ENCODE data around the gene ASTN2. TPM values are rescaled to one million over a fixed set of nuclear protein-coding genes. Genes with fewer than 3 reads are reported as not detected.

The ASTN2 gene
- total RNA-seq, 1 donor from 2014 or later: 2.3 TPM

DNA sequence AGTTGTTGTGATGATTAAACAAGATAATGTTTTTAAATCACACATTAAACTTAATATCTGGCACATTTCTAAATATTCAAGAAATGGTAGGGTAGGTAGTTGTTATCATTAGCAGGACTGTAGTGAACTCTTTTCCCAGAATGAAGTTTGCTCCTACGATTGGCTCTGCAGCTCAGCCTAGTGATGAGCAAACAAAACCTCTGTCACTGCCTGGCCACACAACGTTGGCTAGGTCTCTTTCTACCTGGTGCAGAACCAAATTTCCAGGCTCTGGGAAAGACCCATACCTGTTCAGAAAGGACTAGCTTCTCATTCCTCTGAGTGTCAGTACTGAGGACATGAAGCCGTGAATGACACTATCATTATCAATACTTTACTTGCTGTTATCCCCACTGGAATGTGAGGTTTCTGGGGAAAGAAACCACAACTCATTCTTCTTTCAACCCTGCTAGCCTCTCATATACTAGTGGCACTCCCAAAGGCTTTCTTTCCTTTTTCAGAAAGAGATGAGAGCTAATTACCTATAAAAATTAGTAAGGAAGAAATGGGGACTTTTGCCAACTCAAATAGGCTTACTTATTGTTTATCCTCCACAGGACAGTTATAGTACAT is 947.0 kb downstream of the ASTN2 start:
- no peak overlapping the region for H3K4me3 ChIP-seq
- intact Hi-C loops (cut with DNase I): no loop called here
- H3K9me3 ChIP-seq: no peaks in the 10 kb centered on the region
- no peaks in the 10 kb centered on the region for H3K36me3 ChIP-seq
- H3K27me3 ChIP-seq: no peaks in the 10 kb centered on the region
- TF ChIP-seq, protein P1, sequence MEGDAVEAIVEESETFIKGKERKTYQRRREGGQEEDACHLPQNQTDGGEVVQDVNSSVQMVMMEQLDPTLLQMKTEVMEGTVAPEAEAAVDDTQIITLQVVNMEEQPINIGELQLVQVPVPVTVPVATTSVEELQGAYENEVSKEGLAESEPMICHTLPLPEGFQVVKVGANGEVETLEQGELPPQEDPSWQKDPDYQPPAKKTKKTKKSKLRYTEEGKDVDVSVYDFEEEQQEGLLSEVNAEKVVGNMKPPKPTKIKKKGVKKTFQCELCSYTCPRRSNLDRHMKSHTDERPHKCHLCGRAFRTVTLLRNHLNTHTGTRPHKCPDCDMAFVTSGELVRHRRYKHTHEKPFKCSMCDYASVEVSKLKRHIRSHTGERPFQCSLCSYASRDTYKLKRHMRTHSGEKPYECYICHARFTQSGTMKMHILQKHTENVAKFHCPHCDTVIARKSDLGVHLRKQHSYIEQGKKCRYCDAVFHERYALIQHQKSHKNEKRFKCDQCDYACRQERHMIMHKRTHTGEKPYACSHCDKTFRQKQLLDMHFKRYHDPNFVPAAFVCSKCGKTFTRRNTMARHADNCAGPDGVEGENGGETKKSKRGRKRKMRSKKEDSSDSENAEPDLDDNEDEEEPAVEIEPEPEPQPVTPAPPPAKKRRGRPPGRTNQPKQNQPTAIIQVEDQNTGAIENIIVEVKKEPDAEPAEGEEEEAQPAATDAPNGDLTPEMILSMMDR (IDR thresholded peaks at IDR 0.05): no peak
- H3K4me1 ChIP-seq: peaks cover 0 to 3% of the 10 kb centered on the region in 2 donors
- DNase-seq (ENCODE audit: low spot score in 2 of 2): no peak
- no peak overlapping the region for H3K27ac ChIP-seq

DNA sequence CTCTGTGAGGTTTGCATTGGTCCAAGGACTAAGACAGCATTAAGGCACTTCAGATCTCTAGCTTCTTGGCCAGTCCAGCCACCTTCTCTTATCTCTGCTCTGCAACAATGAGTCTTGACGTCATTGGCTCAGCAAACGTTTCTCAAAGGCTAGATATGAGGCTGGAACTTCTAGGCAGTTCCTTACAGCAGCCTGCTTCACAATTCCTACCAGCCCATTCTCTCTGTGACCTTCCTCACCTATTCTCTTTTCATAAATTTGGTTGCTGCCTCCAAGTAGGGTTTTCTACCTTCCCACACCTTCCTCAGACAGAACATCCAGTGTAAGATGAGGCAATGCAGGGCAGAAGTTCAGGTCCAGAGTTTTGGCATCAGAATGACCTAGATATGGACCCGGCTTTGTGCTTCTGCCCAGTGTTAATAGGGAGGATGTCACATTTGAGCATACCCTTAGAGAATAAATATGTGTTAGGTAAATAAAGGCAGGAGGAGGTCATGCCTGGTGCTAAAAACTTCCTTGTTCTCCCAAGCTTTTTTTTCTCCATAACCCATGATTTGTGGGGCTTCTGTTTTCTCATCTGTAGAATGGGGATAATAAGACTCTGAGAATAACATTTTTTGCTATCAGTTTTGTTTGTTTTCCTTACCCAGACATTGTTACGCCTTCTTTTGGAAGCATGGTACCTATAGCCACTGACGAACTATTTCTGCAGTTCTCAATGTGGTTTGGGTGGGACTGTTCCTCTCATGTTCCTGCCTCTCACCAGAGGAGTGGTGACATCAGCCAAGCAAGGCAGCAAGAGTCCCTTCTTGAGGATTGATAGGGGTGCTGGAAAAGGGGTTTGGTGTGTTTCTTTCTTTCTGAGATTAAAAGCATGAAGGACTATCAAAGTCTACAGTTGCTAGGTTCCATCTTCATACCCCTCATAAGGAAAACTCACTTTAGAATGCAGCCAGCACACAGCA is 948.3 kb downstream of the ASTN2 start:
- TF ChIP-seq, protein P1 (IDR thresholded peaks at IDR 0.05): no peak
- H3K36me3 ChIP-seq: no peaks in the 10 kb centered on the region
- H3K9me3 ChIP-seq: no peaks in the 10 kb centered on the region
- H3K27ac ChIP-seq: no peak overlapping the region
- DNase-seq (ENCODE audit: low spot score in 2 of 2): no peak
- H3K27me3 ChIP-seq: no peaks in the 10 kb centered on the region
- H3K4me3 ChIP-seq: no peak overlapping the region
- peaks cover 0 to under 1% of the 10 kb centered on the region in 2 donors for H3K4me1 ChIP-seq
- intact Hi-C loops (cut with DNase I): no loop called here

DNA sequence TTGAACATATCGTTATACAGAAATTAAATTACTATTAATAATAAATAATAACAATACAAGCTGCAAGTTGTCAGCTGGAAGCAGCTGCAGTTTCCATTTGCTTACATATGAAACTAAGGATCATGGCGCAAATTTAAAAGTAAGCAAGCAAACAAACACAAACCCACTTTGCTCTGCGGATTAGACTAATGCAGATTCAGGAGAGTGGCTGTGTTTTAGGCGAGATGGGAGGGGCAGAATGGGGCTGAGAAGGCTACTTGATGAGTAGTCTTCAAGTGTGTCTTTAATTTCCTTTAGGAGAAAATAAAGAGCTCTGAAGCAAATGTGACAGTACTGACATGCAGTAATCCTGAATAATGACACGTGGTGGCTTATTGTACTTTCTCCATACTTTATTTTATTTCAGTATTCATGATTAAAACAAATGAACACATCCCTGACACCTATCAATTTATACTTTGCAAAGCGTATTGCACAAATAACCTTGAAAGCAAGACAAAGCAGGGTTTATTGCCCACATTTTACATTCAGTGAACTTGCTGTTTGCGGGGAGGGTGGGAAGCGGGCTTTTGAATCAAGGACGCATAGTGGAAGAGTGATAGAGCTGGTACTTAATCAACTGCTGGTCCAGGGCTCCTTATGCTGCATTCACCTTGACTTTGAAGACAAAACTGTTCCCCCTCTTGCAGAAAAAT is 949.1 kb downstream of the ASTN2 start:
- DNase-seq (ENCODE audit: low spot score in 2 of 2): no peak
- Histone ChIP-seq H3K4me1 (no peaks in the 10 kb centered on the region), H3K27ac (no peak overlapping the region), H3K27me3 (no peaks in the 10 kb centered on the region), H3K36me3 (no peaks in the 10 kb centered on the region), H3K4me3 (no peak overlapping the region), H3K9me3 (no peaks in the 10 kb centered on the region)
- intact Hi-C loops (cut with DNase I): no loop called here
- TF ChIP-seq, protein P1 (IDR thresholded peaks at IDR 0.05): no peak

DNA sequence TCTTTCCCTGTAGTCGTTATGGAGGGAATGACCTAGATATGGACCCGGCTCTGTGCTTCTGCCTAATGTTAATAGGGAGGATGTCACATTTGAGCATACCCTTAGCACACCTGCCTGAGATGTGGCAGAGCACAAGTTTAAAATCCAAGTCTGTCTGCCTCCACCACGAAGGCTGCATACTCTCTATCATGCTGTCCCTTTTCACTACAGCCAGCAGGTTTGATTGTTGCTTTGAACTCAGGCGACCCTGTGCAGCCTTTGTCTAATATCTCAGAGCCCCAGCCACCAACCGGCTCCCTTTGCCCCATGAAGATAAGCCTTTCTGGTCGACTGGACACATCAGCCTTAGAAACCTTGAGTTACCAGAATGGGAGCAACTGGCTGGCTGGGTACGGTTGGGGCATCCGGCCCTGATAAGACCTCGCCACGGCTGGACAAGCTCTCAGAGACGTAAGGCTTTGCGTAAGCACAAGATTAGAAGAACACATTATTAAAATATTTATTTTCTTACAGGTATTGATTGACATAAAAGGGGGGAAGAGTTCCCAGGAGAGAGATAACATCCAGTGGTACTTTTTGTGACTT is 949.8 kb downstream of the ASTN2 start:
- H3K36me3 ChIP-seq: no peaks in the 10 kb centered on the region
- no peaks in the 10 kb centered on the region for H3K27me3 ChIP-seq
- TF ChIP-seq, protein P1 (IDR thresholded peaks at IDR 0.05): no peak
- no peaks in the 10 kb centered on the region for H3K9me3 ChIP-seq
- H3K27ac ChIP-seq: no peak overlapping the region
- H3K4me3 ChIP-seq: no peak overlapping the region
- DNase-seq (ENCODE audit: low spot score in 2 of 2): no peak
- no peaks in the 10 kb centered on the region for H3K4me1 ChIP-seq
- intact Hi-C loops (cut with DNase I): no loop called here

DNA sequence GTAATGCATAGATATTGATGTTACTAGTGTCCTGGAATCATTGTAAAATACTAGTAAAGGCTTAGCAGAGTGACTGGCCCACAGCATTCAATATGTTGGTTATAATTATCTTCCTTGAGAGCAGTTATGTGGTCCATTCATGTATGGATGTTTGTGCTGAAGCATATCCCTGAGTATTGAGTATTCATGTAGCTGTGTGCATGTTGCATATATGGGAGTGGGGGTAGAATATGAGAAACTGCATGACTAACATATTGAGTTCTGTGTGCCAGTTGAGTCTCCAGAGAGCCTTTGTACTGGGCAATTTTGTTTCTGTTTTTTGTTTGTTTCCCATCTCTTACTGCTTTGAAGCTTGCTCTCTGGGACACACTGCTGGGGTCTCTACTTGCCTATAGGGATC is 950.4 kb downstream of the ASTN2 start:
- no peaks in the 10 kb centered on the region for H3K4me1 ChIP-seq
- intact Hi-C loops (cut with DNase I): no loop called here
- no peak overlapping the region for H3K4me3 ChIP-seq
- no peak for DNase-seq (ENCODE audit: low spot score in 2 of 2)
- TF ChIP-seq, protein P1 (IDR thresholded peaks at IDR 0.05): no peak
- no peaks in the 10 kb centered on the region for H3K36me3 ChIP-seq
- H3K27ac ChIP-seq: no peak overlapping the region
- H3K27me3 ChIP-seq: no peaks in the 10 kb centered on the region
- no peaks in the 10 kb centered on the region for H3K9me3 ChIP-seq

Measured in ascending aorta (tissue), 2 donors.